Fibroblast of villous mesenchyme (primary cell): Measurements from ENCODE around the gene BANK1. TPM values are rescaled to one million over a fixed set of nuclear protein-coding genes. Genes with fewer than 3 reads are reported as not detected.

Experiments
- DNase-seq: peaks from one replicate; pipeline ENCODE4 v3.0.0-alpha.2; 2010; ENCODE audit warnings: low read depth
- H3K4me3 ChIP-seq: 2 replicates; pipeline ENCODE4 v1.5.1; 2011; ENCODE audit warnings: low read depth, mild to moderate bottlenecking, low read length
- CTCF ChIP-seq: IDR thresholded peaks from 2 replicates; pipeline ENCODE4 v1.5.1; 2012; ENCODE audit warnings: low read depth, mild to moderate bottlenecking, low read length; ENCODE audit not compliant: insufficient read depth
- total RNA-seq: library from RNA; depleted of rRNA; stranded (reverse); fragments of >200 nt; gene quantifications from 2 replicates; pipeline ENCODE4 v1.2.3, GENCODE V29; 2012

The BANK1 gene
- total RNA-seq, 1 donor, result 0.86 TPM

GRCh38 chr4:102027961-102028360 lies 237.4 kb downstream of the BANK1 start:
- no peak overlapping the region for H3K4me3 ChIP-seq
- TF ChIP-seq CTCF, result no peak
- DNase-seq, result no peak

GRCh38 chr4:102031406-102031805 lies 240.9 kb downstream of the BANK1 start:
- no peak for TF ChIP-seq CTCF
- no peak for DNase-seq
- H3K4me3 ChIP-seq, result no peak overlapping the region

GRCh38 chr4:102036016-102036415 lies 245.5 kb downstream of the BANK1 start:
- no peak for TF ChIP-seq CTCF
- DNase-seq, result no peak
- H3K4me3 ChIP-seq, result no peak overlapping the region

- DNase-seq, result peak; percentile 46
- no peak for TF ChIP-seq CTCF
- H3K4me3 ChIP-seq, result no peak overlapping the region
Measured at GRCh38 chr4:102036619-102037376, 246.3 kb downstream of the BANK1 start.

- no peak overlapping the region for H3K4me3 ChIP-seq
- DNase-seq, result peak; percentile 55
- TF ChIP-seq CTCF, result no peak
Measured at GRCh38 chr4:102037566-102037965, 247.0 kb downstream of the BANK1 start.

GRCh38 chr4:102042871-102043802 lies 252.6 kb downstream of the BANK1 start:
- TF ChIP-seq CTCF, result no peak
- H3K4me3 ChIP-seq, result no peak overlapping the region
- DNase-seq, result peak; percentile 84
